Smooth muscle cell of trachea (primary cell): ENCODE results near the gene MAOA. TPM values are rescaled to one million over a fixed set of nuclear protein-coding genes. Genes with fewer than 3 reads are reported as not detected.

ENCODE experiments used
- total RNA-seq: library from RNA; depleted of rRNA; stranded (reverse); fragments of >200 nt; gene quantifications from 2 replicates; pipeline ENCODE4 v1.2.1, GENCODE V29; 2014

The MAOA gene
- 15.0 and 16.7 TPM in 2 replicates for total RNA-seq

GRCh38 chrX:43656005-43656494 lies at the start of gene MAOA:
Gene MAOA, plus strand, starts transcription at chrX:43656299. Its CDS starts 43 bp downstream, at chrX:43656342.

Other genes with a start within 250 kb of the MAOA start
- 2.5 and 7.7 TPM in 2 replicates for gene MAOB, start 226.2 kb downstream of the MAOA start, total RNA-seq